Middle frontal gyrus (tissue), 1 donor: ENCODE measurements around the gene FAM193B.
A peak's percentile ranks its signal among the peaks of the same experiment; 100 is the strongest.

Source experiments
- DNase-seq: peaks from one replicate; pipeline ENCODE4 v3.0.0-alpha.2; 2015; ENCODE audit warnings: low spot score; ENCODE audit errors: extremely low spot score

FAM193B gene

DNA sequence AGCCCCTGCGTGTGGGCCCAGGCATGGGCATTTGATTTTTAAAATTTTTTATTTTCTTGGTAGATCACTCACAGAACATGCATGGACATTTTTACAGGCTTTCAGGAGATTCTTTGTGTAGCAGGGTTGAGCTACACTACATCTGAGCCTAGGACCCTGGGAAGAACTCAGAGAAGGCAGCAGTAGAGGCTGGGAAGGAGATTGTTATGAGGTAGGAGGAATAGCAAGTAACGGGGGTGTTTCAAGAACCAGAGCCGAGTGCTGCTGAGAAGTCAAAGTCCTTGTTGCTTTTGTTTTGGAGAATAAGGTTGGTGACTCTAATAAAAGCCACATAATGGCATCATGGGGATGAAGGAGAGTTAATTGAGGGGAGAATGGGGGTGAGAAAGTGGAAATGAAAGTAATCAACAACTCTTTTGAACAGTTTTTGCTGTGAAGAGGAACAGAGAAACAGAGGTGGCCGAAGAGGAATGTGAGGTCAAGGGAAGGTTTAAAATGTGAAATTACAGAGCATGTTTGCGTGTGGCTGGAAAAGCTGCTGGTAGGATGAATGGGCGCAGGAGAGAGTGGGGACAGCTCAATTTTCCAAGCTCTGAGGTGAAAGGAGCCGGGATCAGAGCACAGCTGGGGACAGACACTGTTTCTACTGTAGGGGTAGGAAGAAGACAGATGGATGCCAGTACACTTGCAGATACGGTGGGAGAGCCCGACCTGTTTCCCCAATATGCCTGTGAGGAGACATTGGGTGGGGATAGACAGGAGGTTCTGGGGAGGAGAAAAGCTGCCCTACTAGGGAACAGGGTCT, 52.3 kb downstream of the FAM193B start:
- no peak for DNase-seq

- peak; percentile 79 for DNase-seq
Measured at GRCh38 chr5:177500685-177501522, 53.5 kb downstream of the FAM193B start.

DNA sequence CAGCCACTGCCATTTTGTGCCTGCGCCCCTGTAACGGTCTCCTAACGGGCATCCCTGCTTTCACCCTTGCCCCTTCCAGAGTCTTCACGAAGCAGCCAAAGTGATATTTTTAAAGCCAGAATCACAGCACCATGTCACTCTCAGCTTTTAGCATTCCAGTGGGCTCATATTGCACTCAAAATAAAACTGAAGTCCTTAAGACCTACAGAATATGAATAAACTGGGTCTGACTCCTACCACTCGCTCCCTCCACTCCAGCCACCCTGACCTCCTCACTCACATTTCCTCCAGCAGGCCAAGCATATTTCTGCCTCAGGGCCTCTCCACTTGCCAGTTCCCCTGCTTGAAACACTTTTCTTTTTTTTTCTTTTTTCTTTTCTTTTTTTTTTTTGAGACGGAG, 54.5 kb downstream of the FAM193B start:
- no peak for DNase-seq

DNA sequence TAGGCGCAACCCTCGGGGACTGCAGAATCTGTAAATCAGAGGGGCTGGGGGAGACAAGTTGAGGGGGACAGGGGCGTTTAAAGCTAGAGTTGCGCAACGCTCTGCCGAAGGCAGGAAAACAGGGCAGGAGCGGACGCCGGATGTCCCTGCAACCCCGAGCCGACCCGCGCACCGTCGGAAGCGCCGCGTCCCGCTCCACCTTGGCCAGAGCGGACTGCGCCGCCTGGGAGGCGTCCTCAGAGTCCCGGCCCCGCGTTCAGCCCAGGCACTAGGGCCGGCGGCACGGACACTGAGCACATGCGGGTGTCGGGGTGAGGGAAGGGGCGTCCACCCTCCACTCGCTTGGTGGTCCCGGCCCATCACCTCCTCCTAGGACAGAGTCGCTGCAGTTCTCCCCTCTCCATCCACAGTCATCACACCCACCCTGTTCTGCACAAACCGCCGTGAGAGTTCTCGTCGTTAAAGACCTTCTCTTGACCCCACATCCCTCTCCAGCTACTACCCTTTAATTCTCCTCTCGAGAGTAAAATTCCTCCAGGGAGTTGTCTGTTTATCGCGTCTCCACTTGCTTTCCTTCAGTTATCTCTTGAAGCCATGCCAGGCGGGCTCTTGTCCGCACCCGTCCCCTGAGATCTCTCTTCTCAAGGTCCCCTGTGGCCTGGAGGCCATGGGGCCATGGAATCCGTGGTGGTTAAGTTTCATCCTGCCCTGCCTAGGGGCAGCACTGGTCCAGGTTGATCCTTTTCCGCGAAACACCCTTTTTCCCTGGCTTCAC, 56.2 kb downstream of the FAM193B start:
- no peak for DNase-seq

DNA sequence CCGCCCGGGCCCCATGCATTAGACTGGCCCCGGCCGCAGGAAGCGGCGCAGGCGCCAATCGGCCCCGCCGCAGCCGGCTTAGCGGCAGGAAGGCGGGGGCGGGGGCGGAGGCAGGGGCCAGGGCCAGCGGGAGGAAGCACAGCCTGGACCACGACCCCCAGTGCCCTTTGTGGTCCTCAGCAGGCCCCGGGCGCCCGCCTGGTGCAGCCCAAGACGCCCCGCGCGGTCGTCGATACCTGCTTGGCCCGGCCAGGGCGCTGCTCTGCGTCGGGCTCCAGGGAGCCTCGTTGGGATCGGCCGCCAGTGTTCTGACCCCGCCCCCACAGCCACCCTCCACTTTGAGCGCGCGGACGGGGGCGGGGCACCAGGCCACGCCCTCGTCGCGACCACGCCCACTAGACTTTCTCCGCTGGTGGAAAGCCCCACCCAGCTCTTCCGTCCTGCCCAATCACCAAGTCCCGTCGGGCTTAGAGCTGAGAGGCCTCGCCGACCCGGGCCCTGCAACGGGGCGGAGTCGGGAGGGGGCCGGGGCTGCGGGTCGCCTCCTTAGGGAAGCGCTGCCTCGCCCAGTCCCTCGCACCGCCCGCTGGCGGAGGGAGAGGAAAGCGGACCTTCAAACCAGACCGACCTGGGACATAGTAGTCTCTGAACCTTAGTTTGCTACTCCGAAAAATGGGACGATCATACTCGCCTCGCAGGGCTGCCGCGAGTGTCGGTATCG, 56.9 kb downstream of the FAM193B start, which contains the start of gene PDLIM7:
TSS of gene PDLIM7 (minus strand) at position 313 of the 721 bp plus-strand sequence. CDS start 1,092 bp downstream, outside the sequence.
- DNase-seq, result peak; percentile 79

GRCh38 chr5:177496727-177497291, 57.6 kb downstream of the FAM193B start:
- DNase-seq, result no peak

GRCh38 chr5:177496070-177496726, 58.2 kb downstream of the FAM193B start:
- DNase-seq, result no peak

GRCh38 chr5:177495243-177496060, 58.9 kb downstream of the FAM193B start:
- DNase-seq, result no peak

GRCh38 chr5:177494346-177495195, 59.8 kb downstream of the FAM193B start:
- no peak for DNase-seq

GRCh38 chr5:177493795-177494345, 60.5 kb downstream of the FAM193B start:
- DNase-seq, result no peak

DNA sequence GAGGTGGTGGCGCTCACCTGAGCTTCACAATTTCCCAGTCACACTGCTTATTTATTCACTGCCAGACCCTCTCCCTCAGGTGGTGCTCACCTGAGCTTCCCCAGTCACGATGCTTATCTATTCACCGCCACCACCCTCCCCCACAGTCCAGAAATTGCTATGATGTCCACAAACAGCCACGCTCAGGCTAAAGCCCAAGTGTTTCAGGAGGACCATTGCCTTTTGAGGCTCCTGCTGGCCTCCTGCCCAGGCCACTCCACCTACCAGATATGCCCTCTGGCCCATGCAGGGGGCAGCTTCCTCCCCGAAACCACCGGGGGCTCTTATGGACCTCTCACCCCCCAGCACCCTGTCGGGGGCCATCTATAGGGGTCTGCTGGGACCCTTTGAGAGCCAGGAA, 61.5 kb downstream of the FAM193B start:
- DNase-seq, result no peak

DNA sequence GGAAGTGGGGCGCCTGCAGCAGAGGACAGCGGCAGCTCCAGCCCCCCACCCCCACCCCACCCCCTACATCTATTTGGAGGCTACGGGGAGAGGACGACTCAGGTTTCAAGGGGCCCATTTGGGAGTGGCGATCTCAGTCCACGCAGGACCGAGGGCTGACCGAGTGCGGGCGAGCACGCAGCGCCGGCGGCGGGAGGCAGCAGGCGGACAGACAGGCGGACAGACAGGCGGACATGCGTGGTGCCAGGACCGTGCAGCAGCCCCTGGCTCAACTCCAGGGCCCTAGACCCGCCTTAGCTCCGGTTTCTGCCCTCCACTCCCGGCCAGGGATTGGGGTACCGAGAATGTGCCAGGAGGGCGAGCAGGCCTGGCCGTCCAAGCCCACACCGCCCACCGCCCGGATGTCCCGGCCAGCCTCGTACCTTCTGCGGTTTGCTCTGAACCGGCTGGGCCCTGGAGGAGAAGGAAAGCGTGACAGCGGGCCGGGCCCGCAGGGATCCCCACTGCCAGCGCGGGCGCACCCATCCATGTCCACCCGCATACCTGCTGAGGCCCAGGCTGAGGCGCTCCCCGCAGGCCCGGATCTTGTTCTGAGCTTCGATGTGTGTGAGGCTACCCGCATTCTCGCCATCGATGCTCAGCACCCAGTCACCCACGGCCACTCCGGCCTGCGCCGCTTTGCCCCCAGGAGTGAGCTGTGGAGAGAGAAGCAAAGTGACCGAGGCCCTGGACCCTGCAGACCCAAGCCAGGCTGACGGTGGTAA, 62.2 kb downstream of the FAM193B start:
- DNase-seq, result no peak

DNA sequence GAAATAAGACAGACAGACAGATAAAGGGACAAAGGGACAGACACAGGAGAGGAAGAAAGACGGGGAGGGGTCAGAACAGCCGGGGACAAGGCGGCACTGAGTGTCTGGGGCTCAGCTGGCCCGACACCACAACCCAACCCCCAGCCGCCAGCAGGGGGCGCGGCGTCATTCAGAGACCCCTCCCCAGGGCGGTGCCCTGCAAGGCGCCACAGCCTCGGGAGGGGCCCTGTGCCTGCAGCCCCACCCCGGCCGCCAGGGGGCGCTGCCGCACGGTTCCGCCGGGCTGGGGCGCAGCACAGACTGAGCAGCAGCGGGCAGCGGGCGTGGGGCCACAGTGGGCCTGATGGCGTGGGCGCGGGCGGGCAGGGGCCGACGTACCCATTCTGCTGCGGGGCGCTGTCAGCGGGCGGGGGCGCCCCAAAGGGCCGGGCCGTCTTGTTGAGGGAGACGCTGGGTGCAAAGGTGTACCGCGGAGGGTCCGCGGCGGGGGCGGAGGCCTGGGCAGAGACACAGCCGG, 62.9 kb downstream of the FAM193B start:
- DNase-seq, result no peak

DNA sequence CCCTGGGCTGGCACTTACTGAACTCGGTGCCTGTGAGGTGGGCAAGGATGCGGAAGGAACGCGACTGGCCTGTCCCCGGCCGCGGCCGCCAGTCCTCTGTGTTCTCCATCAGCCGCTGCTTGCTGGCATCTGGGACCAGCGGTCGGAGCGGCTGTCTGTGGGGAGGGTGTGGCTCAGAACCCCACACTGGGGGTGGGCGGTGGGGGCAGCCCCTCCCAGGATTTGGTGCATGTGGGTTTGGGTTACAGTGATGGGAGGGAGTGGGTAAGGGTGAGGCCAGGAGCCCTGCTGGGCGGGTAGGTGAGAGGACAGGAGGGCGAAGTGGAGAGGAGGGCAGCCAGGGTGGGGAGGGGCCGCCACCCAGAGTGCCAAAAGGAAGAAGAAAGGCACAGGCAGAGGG, 63.4 kb downstream of the FAM193B start:
- no peak for DNase-seq

DNA sequence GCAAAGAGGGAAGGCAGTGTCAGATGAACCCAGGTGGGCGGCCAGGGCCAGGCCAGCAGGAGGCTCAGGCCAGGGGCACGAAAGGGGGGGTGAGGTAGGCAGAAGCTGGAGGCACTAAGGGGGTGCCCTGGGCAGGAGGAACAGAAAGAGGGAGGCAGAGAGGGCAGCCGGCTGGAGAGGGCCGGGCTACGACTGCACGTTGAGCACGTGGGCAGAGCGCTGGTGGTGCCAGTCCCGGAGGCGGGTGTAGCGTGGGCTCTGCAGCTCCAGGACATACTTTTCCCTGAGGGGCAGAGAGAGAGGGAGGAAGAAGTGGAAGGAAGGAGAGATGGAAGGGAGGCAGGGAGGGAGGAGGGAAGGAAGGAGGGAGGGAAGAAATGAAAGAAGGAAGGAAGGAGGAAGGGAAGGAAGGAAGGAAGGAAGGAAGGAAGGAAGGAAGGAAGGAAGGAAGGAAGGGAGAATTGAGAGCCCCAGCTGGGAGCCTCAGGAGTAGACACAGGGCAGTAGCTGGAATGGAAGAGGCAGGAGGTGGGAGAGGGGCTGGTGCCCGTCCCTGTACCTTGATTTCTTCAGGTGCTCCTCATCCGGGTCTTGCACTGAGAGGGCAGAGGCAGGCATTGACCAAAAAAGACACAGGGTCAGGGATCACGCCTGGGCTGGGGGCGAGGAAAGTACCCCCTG, 63.9 kb downstream of the FAM193B start:
- DNase-seq, result no peak

DNA sequence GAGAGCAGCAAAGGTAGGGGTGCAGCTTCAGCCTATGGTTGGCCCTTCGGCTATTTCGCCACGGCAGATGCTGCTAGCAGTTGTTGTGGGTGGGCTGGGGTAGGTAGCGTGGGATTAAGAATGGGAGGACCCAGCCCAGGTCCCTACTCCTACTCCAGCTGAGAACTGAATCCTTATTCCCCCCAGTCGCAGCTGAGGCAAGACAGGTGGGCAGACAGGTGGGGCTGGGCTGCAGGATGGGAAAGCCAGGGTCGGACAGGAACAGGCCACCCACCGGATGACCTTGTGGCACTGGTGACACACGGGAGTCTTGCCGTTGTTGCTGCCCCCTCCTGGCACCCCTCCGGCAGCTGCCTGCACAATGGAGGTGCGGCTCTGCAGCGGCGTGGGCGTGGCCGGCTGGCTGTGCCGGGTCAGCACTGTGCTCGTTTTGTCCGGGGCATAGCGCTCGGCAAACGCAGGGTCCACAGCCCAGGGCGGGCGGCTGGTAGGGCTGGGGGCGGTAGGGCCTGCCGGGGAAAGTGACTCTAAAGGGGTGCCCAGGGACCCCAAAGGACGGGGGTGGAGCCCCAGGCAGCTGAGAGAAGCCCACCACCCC, 65.1 kb downstream of the FAM193B start:
- no peak for DNase-seq
